GM12892 (cell line): Measurements from ENCODE around the gene BSND.

Source experiments
- POLR2A ChIP-seq: IDR thresholded peaks from 2 replicates; pipeline ENCODE4 v1.6.1; 2011; ENCODE audit warnings: low read depth, low read length, control low read depth
- TAF1 ChIP-seq: IDR thresholded peaks from 2 replicates; pipeline ENCODE4 v1.6.1; 2011; ENCODE audit warnings: low read depth, mild to moderate bottlenecking, control low read depth, low read length, borderline replicate concordance

DNA sequence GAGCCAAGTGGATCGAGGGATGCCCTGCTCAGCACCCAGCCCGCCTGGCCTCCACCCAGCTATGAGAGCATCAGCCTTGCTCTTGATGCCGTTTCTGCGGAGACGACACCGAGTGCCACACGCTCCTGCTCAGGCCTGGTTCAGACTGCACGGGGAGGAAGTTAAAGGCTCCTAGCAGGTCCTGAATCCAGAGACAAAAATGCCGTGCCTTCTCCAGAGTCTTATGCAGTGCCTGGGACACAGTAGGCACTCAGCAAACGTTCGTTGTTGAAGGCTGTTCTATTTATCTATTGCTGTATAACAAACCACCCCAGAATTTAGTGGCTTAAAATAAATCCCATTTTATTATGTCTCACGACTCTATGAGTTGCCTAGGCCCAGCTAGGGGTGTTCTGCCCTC is 6.8 kb upstream of the BSND start:
- TF ChIP-seq POLR2A (no peak), TAF1 (no peak)
